Endothelial cell of umbilical vein (primary cell): ENCODE measurements around the gene MST1. TPM values are rescaled to one million over a fixed set of nuclear protein-coding genes. Genes with fewer than 3 reads are reported as not detected.

Experiments
- BruUV-seq: library from RNA; stranded (reverse); fragments of 400-500 nt; replicated peaks from 2 replicates; lab custom pipeline; 2021; lab: Mats Ljungman, UMichigan
- CTCF ChIA-PET: fragments of 300-600, 350-600 bp; sonication (Branson Sonifier 250); formaldehyde crosslinking; loops from one replicate; lab custom pipeline; 2021; ENCODE audit warnings: antibody characterized with exemption, inconsistent platforms; lab: Charles Lee
- POLR2A ChIA-PET: fragments of 300-600, 350-600 bp; sonication (Branson Sonifier 250); formaldehyde crosslinking; loops from one replicate; lab custom pipeline; 2021; ENCODE audit warnings: antibody characterized with exemption, inconsistent platforms; lab: Charles Lee
- DNase-seq: peaks from one replicate; pipeline ENCODE4 v3.0.0-alpha.2; 2011; ENCODE audit warnings: low read depth, low spot score
- FAIRE-seq: peaks from 2 replicates; lab custom pipeline; 2011; peaks lifted over from hg19 to GRCh38; lab: Jason Lieb, UNC
- H2AFZ ChIP-seq: 2 replicates; pipeline ENCODE4 v1.6.0; 2012; ENCODE audit warnings: low read depth, low read length, control low read depth, inconsistent platforms
- H3K27ac ChIP-seq: 2 replicates; pipeline ENCODE4 v1.5.1; 2011; ENCODE audit warnings: low read depth, mild to moderate bottlenecking, control low read depth, low read length, moderate library complexity; ENCODE audit not compliant: insufficient read depth
- H3K27me3 ChIP-seq, 2 experiments: 2 replicates each; pipeline versions ENCODE4 v1.6.0 to v1.6.1; 2011; ENCODE audit warnings: low read length in 2 of 2, mixed read lengths in 1 of 2; ENCODE audit not compliant: control insufficient read depth in 2 of 2, insufficient read depth in 2 of 2
- H3K36me3 ChIP-seq, 2 experiments: 2 replicates in 1 of 2; 3 replicates in 1 of 2; pipeline ENCODE4 v1.5.1; 2011; ENCODE audit warnings: low read length in 2 of 2, mild to moderate bottlenecking in 1 of 2, moderate library complexity in 1 of 2; ENCODE audit not compliant: control insufficient read depth in 2 of 2, insufficient read depth in 2 of 2; ENCODE audit errors: extremely low read depth in 1 of 2
- H3K4me1 ChIP-seq: 3 replicates; pipeline ENCODE4 v1.5.1; 2011; ENCODE audit warnings: mild to moderate bottlenecking, low read length; ENCODE audit not compliant: control insufficient read depth, insufficient read depth; ENCODE audit errors: extremely low read depth
- H3K4me2 ChIP-seq: 2 replicates; pipeline ENCODE4 v1.6.1; 2011; ENCODE audit warnings: low read length, control low read depth, mixed read lengths; ENCODE audit not compliant: insufficient read depth
- H3K4me3 ChIP-seq, 3 experiments: fragments of 200-600 bp in 1 of 3; sonication (generic), shearing (Covaris generic) in 1 of 3; replicated peaks in 1 of 3; 2 replicates each; pipeline ENCODE4 v1.5.1; 2011 to 2016; ENCODE audit warnings: control low read depth in 3 of 3, low read length in 3 of 3, mild to moderate bottlenecking in 2 of 3, inconsistent platforms in 1 of 3, low read depth in 1 of 3, moderate library complexity in 1 of 3; ENCODE audit not compliant: insufficient read depth in 1 of 3
- H3K79me2 ChIP-seq: 2 replicates; pipeline ENCODE4 v1.6.0; 2012; ENCODE audit warnings: low read length, inconsistent platforms; ENCODE audit not compliant: control insufficient read depth, insufficient read depth
- H3K9ac ChIP-seq: replicated peaks from 2 replicates; pipeline ENCODE3; 2011; ENCODE audit warnings: low read length, control low read depth; ENCODE audit not compliant: insufficient read depth; ENCODE audit errors: extremely low read depth
- H3K9me1 ChIP-seq: replicated peaks from 3 replicates; pipeline ENCODE4 v1.6.0; 2011; ENCODE audit warnings: mild to moderate bottlenecking, low read length; ENCODE audit not compliant: control insufficient read depth, insufficient read depth; ENCODE audit errors: extremely low read depth
- H3K9me3 ChIP-seq: replicated peaks from 2 replicates; pipeline ENCODE4 v1.5.1; 2012; ENCODE audit warnings: low read length, inconsistent platforms; ENCODE audit not compliant: control insufficient read depth, insufficient read depth
- H4K20me1 ChIP-seq: replicated peaks from 2 replicates; pipeline ENCODE3; 2011; ENCODE audit warnings: mild to moderate bottlenecking, low read length; ENCODE audit not compliant: control insufficient read depth, insufficient read depth; ENCODE audit errors: extremely low read depth
- EZH2 ChIP-seq: IDR thresholded peaks from 2 replicates; pipeline ENCODE4 v1.6.1; 2012; ENCODE audit warnings: borderline replicate concordance, low read depth, mild to moderate bottlenecking, moderate library complexity, low read length, inconsistent platforms; ENCODE audit not compliant: severe bottlenecking
- FOS ChIP-seq: IDR thresholded peaks from 2 replicates; pipeline ENCODE4 v1.6.1; 2011; ENCODE audit warnings: mild to moderate bottlenecking, low read length, moderate library complexity, borderline replicate concordance; ENCODE audit not compliant: insufficient read depth
- GATA2 ChIP-seq: IDR thresholded peaks from 2 replicates; pipeline ENCODE4 v1.7.0; 2011; ENCODE audit warnings: low read depth, mild to moderate bottlenecking, moderate library complexity, mixed read lengths, low read length; ENCODE audit not compliant: insufficient read length, insufficient read depth
- JUN ChIP-seq: IDR thresholded peaks from 2 replicates; pipeline ENCODE4 v1.6.1; 2011; ENCODE audit warnings: borderline replicate concordance, low read depth; ENCODE audit not compliant: insufficient read length, insufficient read depth
- MYC ChIP-seq: IDR thresholded peaks from one replicate; pipeline ENCODE4 v1.6.1; 2011; ENCODE audit warnings: mild to moderate bottlenecking, low read depth, low read length
- POLR2A ChIP-seq: IDR thresholded peaks from 2 replicates; pipeline ENCODE4 v1.6.1; 2012; ENCODE audit warnings: low read depth, mild to moderate bottlenecking, control low read depth, low read length
- POLR2AphosphoS5 ChIP-seq: IDR thresholded peaks from 2 replicates; pipeline ENCODE4 v1.6.1; 2012; ENCODE audit warnings: low read depth, mild to moderate bottlenecking, control low read depth, low read length, moderate library complexity; ENCODE audit not compliant: insufficient read depth
- dilution Hi-C: fragments of 300-500 bp; cut with MboI; formaldehyde crosslinking; loops from one replicate; pipeline ENCODE4 v1.15.0; 2019; ENCODE audit warnings: low sequenced_read_pairs; ENCODE audit not compliant: extremely low pct_ligation_motif_present
- intact Hi-C: fragments of 100-400 bp; cut with micrococcal nuclease; formaldehyde crosslinking; loops from one replicate; pipeline ENCODE4 v1.10.0; 2022
- polyA plus RNA-seq, 4 experiments: library from polyadenylated mRNA; depleted of rRNA in 3 of 4; stranded (reverse) in 3 of 4; unstranded in 1 of 4; fragments of >200 nt; gene quantifications; 2 replicates each; pipeline versions ENCODE4 v1.2.1 to v1.2.3, GENCODE V29; 2011 to 2012; ENCODE audit warnings: missing spikeins in 1 of 4
- total RNA-seq: library from RNA; stranded (reverse); gene quantifications from 2 replicates; pipeline ENCODE4 v1.2.3, GENCODE V29; 2021
- TF ChIP-seq, protein P1 (sequence below): IDR thresholded peaks from 2 replicates; pipeline ENCODE4 v1.6.1; 2011; ENCODE audit not compliant: insufficient read depth, insufficient read length
- TF ChIP-seq, protein P2 (sequence below), 2 donors: IDR thresholded peaks; 1 replicate in 1 of 2; 2 replicates in 1 of 2; pipeline ENCODE4 v1.5.1; 2011; ENCODE audit warnings: low read length in 2 of 2, mild to moderate bottlenecking in 2 of 2, moderate library complexity in 2 of 2, control low read depth in 1 of 2, inconsistent platforms in 1 of 2, low read depth in 1 of 2; ENCODE audit not compliant: insufficient read depth in 1 of 2; ENCODE audit errors: extremely low read depth in 1 of 2

MST1 gene
- total and polyA plus RNA-seq, 2 donors (not counting 3 experiments of a cell fraction or from before 2014, with no cell fraction given): 6.1 to 17.5 TPM

DNA sequence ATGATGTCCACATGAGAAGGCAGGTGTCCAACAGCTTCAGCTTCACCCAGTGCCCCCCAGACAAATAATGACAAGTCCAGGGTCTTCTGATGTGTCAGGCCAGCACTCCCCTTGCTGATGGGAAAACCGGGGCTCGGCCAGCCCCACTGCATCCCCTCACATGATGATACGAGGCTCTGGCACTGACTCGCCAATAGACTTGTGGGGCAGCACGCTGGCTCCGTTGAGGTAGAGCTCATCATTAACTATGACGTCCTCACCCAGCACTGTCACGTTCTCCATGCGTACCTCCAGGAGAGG, 32.3 kb upstream of the MST1 start:
- CTCF ChIA-PET: interaction anchor here (1.0 kb wide), 1 partner anchor 118 kb away, joined by 3 read pairs; no protein-coding TSS in a partner anchor
- no peak overlapping the region for H3K9ac ChIP-seq
- dilution Hi-C loops (no loop called here), intact Hi-C loops (loop anchor here (10.0 kb wide), 1 partner anchor 363 kb away; the partner anchor contains the start of gene RBM5)
- no peak overlapping the region for H3K27ac ChIP-seq
- no peak overlapping the region for H3K4me3 ChIP-seq
- POLR2A ChIA-PET: no interaction called here
- no peaks in the 10 kb centered on the region for H3K9me1 ChIP-seq
- no peak for TF ChIP-seq POLR2AphosphoS5
- no peak for TF ChIP-seq POLR2A
- no peak for TF ChIP-seq MYC
- TF ChIP-seq, protein P1, sequence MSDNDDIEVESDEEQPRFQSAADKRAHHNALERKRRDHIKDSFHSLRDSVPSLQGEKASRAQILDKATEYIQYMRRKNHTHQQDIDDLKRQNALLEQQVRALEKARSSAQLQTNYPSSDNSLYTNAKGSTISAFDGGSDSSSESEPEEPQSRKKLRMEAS: no peak
- TF ChIP-seq FOS: no peak
- TF ChIP-seq, protein P2, sequence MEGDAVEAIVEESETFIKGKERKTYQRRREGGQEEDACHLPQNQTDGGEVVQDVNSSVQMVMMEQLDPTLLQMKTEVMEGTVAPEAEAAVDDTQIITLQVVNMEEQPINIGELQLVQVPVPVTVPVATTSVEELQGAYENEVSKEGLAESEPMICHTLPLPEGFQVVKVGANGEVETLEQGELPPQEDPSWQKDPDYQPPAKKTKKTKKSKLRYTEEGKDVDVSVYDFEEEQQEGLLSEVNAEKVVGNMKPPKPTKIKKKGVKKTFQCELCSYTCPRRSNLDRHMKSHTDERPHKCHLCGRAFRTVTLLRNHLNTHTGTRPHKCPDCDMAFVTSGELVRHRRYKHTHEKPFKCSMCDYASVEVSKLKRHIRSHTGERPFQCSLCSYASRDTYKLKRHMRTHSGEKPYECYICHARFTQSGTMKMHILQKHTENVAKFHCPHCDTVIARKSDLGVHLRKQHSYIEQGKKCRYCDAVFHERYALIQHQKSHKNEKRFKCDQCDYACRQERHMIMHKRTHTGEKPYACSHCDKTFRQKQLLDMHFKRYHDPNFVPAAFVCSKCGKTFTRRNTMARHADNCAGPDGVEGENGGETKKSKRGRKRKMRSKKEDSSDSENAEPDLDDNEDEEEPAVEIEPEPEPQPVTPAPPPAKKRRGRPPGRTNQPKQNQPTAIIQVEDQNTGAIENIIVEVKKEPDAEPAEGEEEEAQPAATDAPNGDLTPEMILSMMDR (IDR thresholded peaks at IDR 0.05; ENCODE audit: extremely low read depth in 1 of 2, insufficient read depth in 1 of 2, low read depth in 1 of 2, low read length in 2 of 2): no peak
- TF ChIP-seq JUN: no peak
- no peak for TF ChIP-seq GATA2
- no peak for TF ChIP-seq EZH2
- H3K4me2 ChIP-seq: no peak overlapping the region
- H4K20me1 ChIP-seq: no peaks in the 10 kb centered on the region
- peaks cover 3 to 28% of the 10 kb centered on the region in 2 experiments for H3K36me3 ChIP-seq
- DNase-seq (no peak), FAIRE-seq (no peak)
- H3K27me3 ChIP-seq: no peaks in the 10 kb centered on the region
- peaks cover 19% of the 10 kb centered on the region for H3K4me1 ChIP-seq
- H3K9me3 ChIP-seq: no peaks in the 10 kb centered on the region
- no peak overlapping the region for H2AFZ ChIP-seq
- peaks cover 13% of the 10 kb centered on the region for H3K79me2 ChIP-seq
- BruUV-seq: no TSS peak
